HL-60 (cell line): ENCODE measurements around the gene DBX1.
"Not testable (repeated sequence)": the region's sequence is repeated elsewhere in the genome, so short reads cannot be mapped to it uniquely, and the experiment has no call there.

ENCODE experiments used
- DNase-seq, 2 experiments: peaks; one replicate each; pipeline ENCODE4 v3.0.0-alpha.2; 2010 to 2020; ENCODE audit warnings: low read depth in 1 of 2, low spot score in 1 of 2
- H3K27ac ChIP-seq: fragments of 250-450 bp; sonication (Bioruptor Pico); replicated peaks from 2 replicates; pipeline ENCODE4 v1.5.1; 2020; ENCODE audit warnings: mild to moderate bottlenecking, moderate library complexity
- H3K27me3 ChIP-seq: fragments of 250-450 bp; sonication (Bioruptor Pico); 2 replicates; pipeline ENCODE4 v1.5.1; 2021; ENCODE audit warnings: mild to moderate bottlenecking, moderate library complexity; ENCODE audit not compliant: insufficient read depth, poor library complexity, severe bottlenecking
- H3K4me3 ChIP-seq: replicated peaks from 2 replicates; pipeline ENCODE4 v1.5.1; 2011; ENCODE audit warnings: mild to moderate bottlenecking, control low read depth, low read length; ENCODE audit not compliant: insufficient read depth
- CTCF ChIP-seq: IDR thresholded peaks from one replicate; pipeline ENCODE4 v1.5.1; 2011; ENCODE audit warnings: low read length, control low read depth, inconsistent platforms; ENCODE audit not compliant: insufficient read depth
- GABPA ChIP-seq: IDR thresholded peaks from 2 replicates; pipeline ENCODE4 v1.6.1; 2012; ENCODE audit warnings: low read depth
- POLR2AphosphoS5 ChIP-seq: IDR thresholded peaks from 2 replicates; pipeline ENCODE4 v1.6.1; 2012; ENCODE audit warnings: low read depth
- REST ChIP-seq: IDR thresholded peaks from 2 replicates; pipeline ENCODE4 v1.6.1; 2012; ENCODE audit warnings: low read depth; ENCODE audit not compliant: insufficient replicate concordance
- SPI1 ChIP-seq: IDR thresholded peaks from 2 replicates; pipeline ENCODE4 v1.6.1; 2012; ENCODE audit warnings: low read depth, mild to moderate bottlenecking, borderline replicate concordance

DBX1 gene

GRCh38 chr11:20131788-20132666 is 28.2 kb downstream of the DBX1 start:
- H3K27me3 ChIP-seq, result no peaks in the 10 kb centered on the region
- no peak overlapping the region for H3K4me3 ChIP-seq
- DNase-seq, result peak; percentile 6 to 18
- H3K27ac ChIP-seq, result no peak overlapping the region
- TF ChIP-seq POLR2AphosphoS5 (no peak), CTCF (peak; percentile 60), SPI1 (peak; percentile 84)

GRCh38 chr11:20129665-20130064 is 30.6 kb downstream of the DBX1 start:
- Histone ChIP-seq H3K27me3 (no peaks in the 10 kb centered on the region), H3K27ac (no peak overlapping the region), H3K4me3 (no peak overlapping the region)
- no peak for DNase-seq
- TF ChIP-seq GABPA, result no peak

GRCh38 chr11:20128528-20128825 is 31.8 kb downstream of the DBX1 start:
- DNase-seq, H3K27me3 ChIP-seq, H3K4me3 ChIP-seq, H3K27ac ChIP-seq: not testable (repeated sequence)

- Histone ChIP-seq H3K27me3 (no peaks in the 10 kb centered on the region), H3K27ac (no peak overlapping the region), H3K4me3 (no peak overlapping the region)
- TF ChIP-seq SPI1 (no peak), CTCF (peak; percentile 67)
- peak; percentile 12 to 60 for DNase-seq
Measured at GRCh38 chr11:20127671-20128527, 32.4 kb downstream of the DBX1 start.

- no peak for DNase-seq
- Histone ChIP-seq H3K27me3 (no peaks in the 10 kb centered on the region), H3K27ac (no peak overlapping the region), H3K4me3 (no peak overlapping the region)
- no peak for TF ChIP-seq REST
- no peak for TF ChIP-seq GABPA
- no peak for TF ChIP-seq CTCF
- TF ChIP-seq SPI1, result no peak
- TF ChIP-seq POLR2AphosphoS5, result no peak
Measured at GRCh38 chr11:20126724-20127123, 33.6 kb downstream of the DBX1 start.
